Measurements from ENCODE around the gene BUD23.

GRCh38 chr7:73704640-73705550 lies 21.5 kb downstream of the BUD23 start:
- TF ChIP-seq, protein P1, sequence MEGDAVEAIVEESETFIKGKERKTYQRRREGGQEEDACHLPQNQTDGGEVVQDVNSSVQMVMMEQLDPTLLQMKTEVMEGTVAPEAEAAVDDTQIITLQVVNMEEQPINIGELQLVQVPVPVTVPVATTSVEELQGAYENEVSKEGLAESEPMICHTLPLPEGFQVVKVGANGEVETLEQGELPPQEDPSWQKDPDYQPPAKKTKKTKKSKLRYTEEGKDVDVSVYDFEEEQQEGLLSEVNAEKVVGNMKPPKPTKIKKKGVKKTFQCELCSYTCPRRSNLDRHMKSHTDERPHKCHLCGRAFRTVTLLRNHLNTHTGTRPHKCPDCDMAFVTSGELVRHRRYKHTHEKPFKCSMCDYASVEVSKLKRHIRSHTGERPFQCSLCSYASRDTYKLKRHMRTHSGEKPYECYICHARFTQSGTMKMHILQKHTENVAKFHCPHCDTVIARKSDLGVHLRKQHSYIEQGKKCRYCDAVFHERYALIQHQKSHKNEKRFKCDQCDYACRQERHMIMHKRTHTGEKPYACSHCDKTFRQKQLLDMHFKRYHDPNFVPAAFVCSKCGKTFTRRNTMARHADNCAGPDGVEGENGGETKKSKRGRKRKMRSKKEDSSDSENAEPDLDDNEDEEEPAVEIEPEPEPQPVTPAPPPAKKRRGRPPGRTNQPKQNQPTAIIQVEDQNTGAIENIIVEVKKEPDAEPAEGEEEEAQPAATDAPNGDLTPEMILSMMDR (IDR thresholded peaks at IDR 0.05): no peak
- TF ChIP-seq EZH2 (IDR thresholded peaks at IDR 0.05; ENCODE audit: borderline replicate concordance, insufficient read depth, low read depth, low read length, poor library complexity, severe bottlenecking): no peak
